ENCODE data around the gene KCNAB1. TPM values are rescaled to one million over a fixed set of nuclear protein-coding genes. Genes with fewer than 3 reads are reported as not detected.

Gene KCNAB1
- total RNA-seq, 2 donors from 2014 or later = 0.07 to 0.74 TPM

- DNase-seq = no peak
- no peak overlapping the region for H3K27ac ChIP-seq
- no peaks in the 10 kb centered on the region for H3K27me3 ChIP-seq
- no peaks in the 10 kb centered on the region for H3K4me1 ChIP-seq
- H3K36me3 ChIP-seq = no peaks in the 10 kb centered on the region
- no peak overlapping the region for H3K4me3 ChIP-seq
- no peaks in the 10 kb centered on the region for H3K9me3 ChIP-seq
- no peak for TF ChIP-seq CTCF (IDR thresholded peaks at IDR 0.05)
- H3K9ac ChIP-seq (ENCODE audit: low read depth in 2 of 2, low read length in 2 of 2) = no peak overlapping the region
- intact Hi-C loops (cut with DNase I) = loop anchor here (10.0 kb wide), 1 partner anchor 388 kb away; no protein-coding TSS in a partner anchor
Measured at GRCh38 chr3:156532730-156533129, 412.4 kb downstream of the KCNAB1 start.

GRCh38 chr3:156533205-156533604 is 412.8 kb downstream of the KCNAB1 start:
- Histone ChIP-seq H3K9ac (ENCODE audit: low read depth in 2 of 2, low read length in 2 of 2) (no peak overlapping the region), H3K4me1 (no peaks in the 10 kb centered on the region), H3K9me3 (no peaks in the 10 kb centered on the region), H3K27ac (no peak overlapping the region), H3K4me3 (no peak overlapping the region), H3K27me3 (no peaks in the 10 kb centered on the region), H3K36me3 (no peaks in the 10 kb centered on the region)
- intact Hi-C loops (cut with DNase I) = loop anchor here (10.0 kb wide), 1 partner anchor 388 kb away; no protein-coding TSS in a partner anchor
- DNase-seq = no peak
- no peak for TF ChIP-seq CTCF (IDR thresholded peaks at IDR 0.05)

GRCh38 chr3:156535162-156535627 is 414.8 kb downstream of the KCNAB1 start:
- no peak overlapping the region for H3K9ac ChIP-seq (ENCODE audit: low read depth in 2 of 2, low read length in 2 of 2)
- peak; percentile 23 for DNase-seq
- no peaks in the 10 kb centered on the region for H3K9me3 ChIP-seq
- H3K36me3 ChIP-seq = no peaks in the 10 kb centered on the region
- H3K27me3 ChIP-seq = no peaks in the 10 kb centered on the region
- H3K4me3 ChIP-seq = no peak overlapping the region
- intact Hi-C loops (cut with DNase I) = loop anchor here (10.0 kb wide), 1 partner anchor 390 kb away; no protein-coding TSS in a partner anchor
- no peaks in the 10 kb centered on the region for H3K4me1 ChIP-seq
- H3K27ac ChIP-seq = peak overlapping the region; percentile 5
- no peak for TF ChIP-seq CTCF (IDR thresholded peaks at IDR 0.05)

- intact Hi-C loops (cut with DNase I) = loop anchor here (10.0 kb wide), 1 partner anchor 391 kb away; no protein-coding TSS in a partner anchor
- DNase-seq = no peak
- no peak for TF ChIP-seq CTCF (IDR thresholded peaks at IDR 0.05)
- no peaks in the 10 kb centered on the region for H3K36me3 ChIP-seq
- peak overlapping the region; percentile 5 for H3K27ac ChIP-seq
- H3K9me3 ChIP-seq = no peaks in the 10 kb centered on the region
- no peak overlapping the region for H3K4me3 ChIP-seq
- H3K27me3 ChIP-seq = no peaks in the 10 kb centered on the region
- no peaks in the 10 kb centered on the region for H3K4me1 ChIP-seq
- no peak overlapping the region for H3K9ac ChIP-seq (ENCODE audit: low read depth in 2 of 2, low read length in 2 of 2)
Measured at GRCh38 chr3:156535798-156536197, 415.4 kb downstream of the KCNAB1 start.

GRCh38 chr3:156536524-156537316 is 416.3 kb downstream of the KCNAB1 start:
- Histone ChIP-seq H3K9me3 (no peaks in the 10 kb centered on the region), H3K27me3 (no peaks in the 10 kb centered on the region), H3K27ac (no peak overlapping the region), H3K9ac (ENCODE audit: low read depth in 2 of 2, low read length in 2 of 2) (no peak overlapping the region), H3K4me1 (no peaks in the 10 kb centered on the region), H3K36me3 (no peaks in the 10 kb centered on the region), H3K4me3 (no peak overlapping the region)
- intact Hi-C loops (cut with DNase I) = loop anchor here (10.0 kb wide), 1 partner anchor 392 kb away; no protein-coding TSS in a partner anchor
- DNase-seq = no peak
- no peak for TF ChIP-seq CTCF (IDR thresholded peaks at IDR 0.05)

Measured in colonic mucosa (tissue), 4 donors.